Skeletal muscle satellite cell (primary cell): ENCODE results near the gene MEX3D. TPM values are rescaled to one million over a fixed set of nuclear protein-coding genes. Genes with fewer than 3 reads are reported as not detected.

ENCODE experiments used
- H3K27me3 ChIP-seq: 2 replicates; pipeline ENCODE4 v1.7.0; 2013; ENCODE audit warnings: low read length; ENCODE audit not compliant: control insufficient read depth, insufficient read depth
- H3K36me3 ChIP-seq: 2 replicates; pipeline ENCODE4 v1.7.0; 2013; ENCODE audit warnings: mild to moderate bottlenecking, control low read depth, low read length; ENCODE audit not compliant: insufficient read depth
- H3K4me1 ChIP-seq: 2 replicates; pipeline ENCODE4 v1.7.0; 2013; ENCODE audit warnings: low read length; ENCODE audit not compliant: control insufficient read depth, insufficient read depth
- H3K4me2 ChIP-seq: 2 replicates; pipeline ENCODE4 v1.7.0; 2013; ENCODE audit warnings: mild to moderate bottlenecking, low read length
- H3K4me3 ChIP-seq: 2 replicates; pipeline ENCODE4 v1.7.0; 2013; ENCODE audit warnings: low read length
- H3K9ac ChIP-seq: 2 replicates; pipeline ENCODE4 v1.7.0; 2013; ENCODE audit warnings: mild to moderate bottlenecking, low read depth, low read length, moderate library complexity
- H3K9me3 ChIP-seq: replicated peaks from 2 replicates; pipeline ENCODE4 v1.7.0; 2013; ENCODE audit warnings: mild to moderate bottlenecking, control low read depth, low read length
- total RNA-seq: library from RNA; depleted of rRNA; stranded (reverse); fragments of >200 nt; gene quantifications from 2 replicates; pipeline ENCODE4 v1.2.3, GENCODE V29; 2012; rRNA removed

MEX3D gene
- 18.3 and 30.6 TPM in 2 replicates for total RNA-seq

GRCh38 chr19:1568320-1569019 is at the start of gene MEX3D:
Gene MEX3D (minus strand): TSS chr19:1568325. CDS start chr19:1568058, 267 bp downstream.
- H3K4me2 ChIP-seq, result peak within 1 kb of the TSS; percentile 91
- H3K27me3 ChIP-seq, result no peaks in the 10 kb centered on the region
- peaks cover 13% of the 10 kb centered on the region for H3K4me1 ChIP-seq
- no peaks in the 10 kb centered on the region for H3K9me3 ChIP-seq
- H3K4me3 ChIP-seq, result peak within 1 kb of the TSS; percentile 95
- no peaks in the 10 kb centered on the region for H3K36me3 ChIP-seq
- H3K9ac ChIP-seq, result peak within 1 kb of the TSS; percentile 93

- Histone ChIP-seq H3K36me3 (peaks cover 72% of the 10 kb centered on the region), H3K4me2 (no peak overlapping the region), H3K4me1 (no peaks in the 10 kb centered on the region), H3K9ac (no peak overlapping the region), H3K27me3 (no peaks in the 10 kb centered on the region), H3K4me3 (no peak overlapping the region), H3K9me3 (no peaks in the 10 kb centered on the region)
These were observed 48.8 kb upstream of the MEX3D start for GRCh38 chr19:1616875-1617274.

GRCh38 chr19:1616396-1616795 is 48.3 kb upstream of the MEX3D start:
- Histone ChIP-seq H3K9ac (no peak overlapping the region), H3K9me3 (no peaks in the 10 kb centered on the region), H3K4me1 (no peaks in the 10 kb centered on the region), H3K27me3 (no peaks in the 10 kb centered on the region), H3K4me3 (no peak overlapping the region), H3K4me2 (no peak overlapping the region), H3K36me3 (peaks cover 71% of the 10 kb centered on the region)

- Histone ChIP-seq H3K9me3 (no peaks in the 10 kb centered on the region), H3K9ac (no peak overlapping the region), H3K4me2 (no peak overlapping the region), H3K4me1 (no peaks in the 10 kb centered on the region), H3K4me3 (no peak overlapping the region), H3K36me3 (peaks cover 70% of the 10 kb centered on the region), H3K27me3 (no peaks in the 10 kb centered on the region)
These were observed 47.1 kb upstream of the MEX3D start for GRCh38 chr19:1615156-1615765.

- H3K4me1 ChIP-seq, result no peaks in the 10 kb centered on the region
- no peak overlapping the region for H3K4me2 ChIP-seq
- peaks cover 69% of the 10 kb centered on the region for H3K36me3 ChIP-seq
- no peaks in the 10 kb centered on the region for H3K27me3 ChIP-seq
- H3K4me3 ChIP-seq, result no peak overlapping the region
- no peak overlapping the region for H3K9ac ChIP-seq
- no peaks in the 10 kb centered on the region for H3K9me3 ChIP-seq
These were observed 45.9 kb upstream of the MEX3D start for GRCh38 chr19:1613808-1614570.

GRCh38 chr19:1613146-1613545 is 45.0 kb upstream of the MEX3D start:
- Histone ChIP-seq H3K9me3 (no peaks in the 10 kb centered on the region), H3K4me3 (no peak overlapping the region), H3K36me3 (peaks cover 65% of the 10 kb centered on the region), H3K4me2 (no peak overlapping the region), H3K27me3 (no peaks in the 10 kb centered on the region), H3K4me1 (peaks cover 4% of the 10 kb centered on the region), H3K9ac (no peak overlapping the region)

GRCh38 chr19:1612114-1613086 is 44.3 kb upstream of the MEX3D start:
- H3K4me3 ChIP-seq, result no peak overlapping the region
- no peaks in the 10 kb centered on the region for H3K27me3 ChIP-seq
- no peak overlapping the region for H3K4me2 ChIP-seq
- no peak overlapping the region for H3K9ac ChIP-seq
- H3K36me3 ChIP-seq, result peaks cover 63% of the 10 kb centered on the region
- H3K4me1 ChIP-seq, result peaks cover 4% of the 10 kb centered on the region
- H3K9me3 ChIP-seq, result no peaks in the 10 kb centered on the region

- Histone ChIP-seq H3K9ac (no peak overlapping the region), H3K4me2 (no peak overlapping the region), H3K9me3 (no peaks in the 10 kb centered on the region), H3K4me3 (no peak overlapping the region), H3K27me3 (no peaks in the 10 kb centered on the region), H3K4me1 (peaks cover 8% of the 10 kb centered on the region), H3K36me3 (peaks cover 60% of the 10 kb centered on the region)
These were observed 43.2 kb upstream of the MEX3D start for GRCh38 chr19:1611353-1611752.

GRCh38 chr19:1610579-1610978 is 42.5 kb upstream of the MEX3D start:
- Histone ChIP-seq H3K4me3 (no peak overlapping the region), H3K9me3 (no peaks in the 10 kb centered on the region), H3K4me2 (no peak overlapping the region), H3K36me3 (peaks cover 56% of the 10 kb centered on the region), H3K4me1 (peaks cover 13% of the 10 kb centered on the region), H3K9ac (no peak overlapping the region), H3K27me3 (no peaks in the 10 kb centered on the region)

GRCh38 chr19:1609680-1610474 is 41.8 kb upstream of the MEX3D start:
- H3K36me3 ChIP-seq, result peaks cover 49% of the 10 kb centered on the region
- H3K4me3 ChIP-seq, result no peak overlapping the region
- no peak overlapping the region for H3K9ac ChIP-seq
- H3K4me1 ChIP-seq, result peaks cover 13% of the 10 kb centered on the region
- no peaks in the 10 kb centered on the region for H3K27me3 ChIP-seq
- no peaks in the 10 kb centered on the region for H3K9me3 ChIP-seq
- H3K4me2 ChIP-seq, result no peak overlapping the region
